EH (cell line): ENCODE results near the gene PDE7B.

Experiments
- DNase-seq: peaks from one replicate; pipeline ENCODE4 v3.0.0-alpha.2; 2015; ENCODE audit warnings: low read depth

The PDE7B gene

DNA sequence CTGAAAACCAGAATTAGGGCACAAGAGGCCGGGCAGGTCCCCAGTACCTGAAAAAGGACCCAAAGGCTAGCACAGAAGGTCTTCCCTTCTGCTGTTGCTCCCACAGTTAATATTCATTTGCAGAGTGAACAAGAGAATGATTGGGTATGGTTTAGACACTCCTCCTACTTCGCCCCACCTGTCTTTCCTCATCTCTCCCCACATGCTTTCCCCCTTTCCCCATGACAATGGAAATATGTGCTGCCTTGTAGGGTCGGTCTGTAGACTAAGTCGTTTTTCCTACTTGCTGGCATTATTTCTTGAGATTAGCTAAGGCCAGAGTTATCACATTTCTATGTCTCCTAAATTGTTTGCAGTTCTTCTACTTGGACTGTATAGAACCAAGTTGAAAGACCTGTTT, 181.9 kb downstream of the PDE7B start:
- DNase-seq, result no peak

GRCh38 chr6:136034422-136034821, 182.9 kb downstream of the PDE7B start:
- no peak for DNase-seq

- peak; percentile 70 for DNase-seq
These were observed 184.0 kb downstream of the PDE7B start for GRCh38 chr6:136035378-136036070.

DNA sequence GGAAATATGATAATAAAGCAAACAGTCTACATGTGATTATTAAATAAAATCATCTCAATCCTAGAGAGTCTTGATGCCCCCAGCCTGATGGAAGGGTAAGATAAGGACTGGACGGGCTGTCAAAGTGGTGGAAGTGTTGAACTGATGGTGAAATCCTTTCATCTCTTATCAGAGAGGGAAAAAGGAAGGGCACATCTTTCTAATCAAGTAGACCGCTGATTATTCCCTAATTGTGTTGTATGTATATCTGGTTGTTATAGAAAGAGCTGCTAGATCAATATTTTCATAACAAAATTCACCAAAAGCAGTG, 184.5 kb downstream of the PDE7B start:
- no peak for DNase-seq

DNA sequence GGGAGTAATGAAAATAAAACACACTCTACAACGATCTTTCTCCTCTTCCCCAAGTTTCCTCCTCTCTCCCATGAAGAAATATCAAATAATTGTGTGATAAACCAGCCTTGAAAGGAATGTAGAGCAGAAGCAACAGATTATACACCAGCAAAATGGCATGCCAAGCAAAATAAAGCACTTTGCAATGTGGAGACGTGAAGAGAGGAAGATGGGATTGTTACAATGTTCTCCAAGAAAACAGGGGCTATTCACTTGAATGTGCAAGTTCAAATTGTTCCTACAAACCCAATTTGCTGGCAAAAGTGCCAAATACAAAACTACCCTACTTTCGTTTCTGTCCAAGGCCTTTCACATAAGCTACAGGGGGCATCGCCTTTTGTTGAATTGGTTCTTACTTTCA, 185.1 kb downstream of the PDE7B start:
- peak; percentile 46 for DNase-seq

- DNase-seq, result peak; percentile 22
These were observed 185.9 kb downstream of the PDE7B start for GRCh38 chr6:136037242-136037875.

GRCh38 chr6:136037876-136038460, 186.5 kb downstream of the PDE7B start:
- peak; percentile 84 for DNase-seq

GRCh38 chr6:136038531-136038930, 187.0 kb downstream of the PDE7B start:
- DNase-seq, result no peak

DNA sequence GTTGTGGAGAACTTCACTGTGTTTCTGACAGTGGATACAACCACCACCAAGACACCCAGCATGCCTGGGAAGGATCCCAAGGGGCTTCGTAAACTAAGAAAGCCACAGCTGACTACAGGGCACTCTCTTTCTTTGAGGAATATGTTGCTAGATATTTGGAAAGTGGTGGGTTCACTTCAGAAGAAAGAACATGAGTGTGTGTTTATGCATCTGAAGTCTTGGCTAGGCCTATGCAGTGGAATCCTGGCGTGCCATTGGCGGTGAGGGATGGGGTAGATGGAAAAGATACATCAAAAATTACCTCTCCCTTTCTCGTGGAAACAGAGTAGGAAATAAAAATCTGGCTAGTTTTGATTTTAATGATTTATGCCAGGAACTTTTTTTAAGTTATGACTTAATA, 187.7 kb downstream of the PDE7B start:
- no peak for DNase-seq

DNA sequence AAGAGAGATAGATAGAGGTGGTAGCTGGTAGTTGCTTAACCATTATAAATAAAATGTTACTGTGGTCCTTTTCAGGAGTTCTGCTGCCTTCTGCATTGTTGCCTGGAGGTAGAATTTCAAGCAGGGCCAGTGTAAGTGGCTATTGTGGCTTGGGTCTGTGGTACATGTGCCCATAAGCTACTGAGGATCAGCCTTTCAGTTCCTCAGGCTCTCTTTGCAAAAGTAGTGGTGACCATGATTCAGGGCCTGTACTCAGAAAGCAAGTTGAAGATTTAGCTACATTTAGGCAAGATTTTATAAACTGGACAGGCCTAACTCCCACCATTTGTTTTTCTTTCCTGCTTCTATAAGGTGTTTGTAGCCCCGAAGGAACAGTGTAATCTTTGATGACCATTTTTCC, 199.0 kb downstream of the PDE7B start:
- DNase-seq, result no peak

DNA sequence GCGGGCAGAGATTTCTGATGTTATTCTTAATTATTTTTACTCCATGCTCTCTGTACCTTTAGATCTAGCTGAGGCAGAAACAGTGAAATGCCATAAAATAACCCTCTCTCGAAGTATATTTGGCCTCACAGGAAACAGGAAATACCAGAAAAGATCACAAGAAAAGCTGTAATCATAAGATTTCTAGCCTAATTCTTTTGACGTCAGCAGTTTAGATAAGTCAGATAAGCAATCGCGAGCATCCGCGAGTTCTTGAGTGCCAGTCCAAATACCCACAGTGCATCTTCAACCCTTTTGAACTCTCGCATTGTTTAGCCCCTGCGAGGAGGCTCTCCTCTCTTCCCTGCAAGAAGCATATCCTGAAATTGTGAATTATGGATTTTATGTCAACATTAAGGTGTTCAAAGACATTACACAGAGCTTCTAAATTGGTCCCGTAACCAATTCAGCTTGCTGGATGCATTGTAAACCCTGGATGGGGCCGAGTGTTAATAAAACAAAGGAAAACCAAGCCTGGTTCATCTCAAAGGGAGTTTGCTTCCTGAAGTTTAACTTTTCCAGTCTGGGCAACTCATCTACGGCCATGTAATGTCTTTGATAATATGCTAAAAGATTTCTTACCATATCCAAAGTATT, 199.8 kb downstream of the PDE7B start:
- peak; percentile 80 for DNase-seq

- DNase-seq, result no peak
These were observed 200.5 kb downstream of the PDE7B start for GRCh38 chr6:136052031-136052430.

GRCh38 chr6:136058852-136059251, 207.4 kb downstream of the PDE7B start:
- no peak for DNase-seq

DNA sequence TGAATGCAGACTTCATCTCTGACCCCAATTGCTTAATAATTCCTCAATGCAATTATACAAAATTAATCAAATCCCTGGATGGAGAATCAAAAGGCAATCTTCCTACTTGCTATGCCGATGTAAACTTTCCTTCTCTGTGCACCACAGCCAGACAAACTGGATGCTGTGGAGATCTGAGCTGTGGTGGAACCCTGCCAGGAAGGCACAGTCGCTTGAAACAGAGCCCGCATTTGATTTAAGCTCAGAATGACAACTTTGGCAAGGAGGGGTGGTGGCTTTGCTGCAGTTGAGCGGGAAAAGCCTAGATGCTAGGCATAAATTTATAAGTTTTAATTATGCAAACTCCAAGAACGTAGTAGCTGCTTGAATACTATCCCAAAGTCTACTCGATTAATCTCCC, 207.8 kb downstream of the PDE7B start:
- no peak for DNase-seq

DNA sequence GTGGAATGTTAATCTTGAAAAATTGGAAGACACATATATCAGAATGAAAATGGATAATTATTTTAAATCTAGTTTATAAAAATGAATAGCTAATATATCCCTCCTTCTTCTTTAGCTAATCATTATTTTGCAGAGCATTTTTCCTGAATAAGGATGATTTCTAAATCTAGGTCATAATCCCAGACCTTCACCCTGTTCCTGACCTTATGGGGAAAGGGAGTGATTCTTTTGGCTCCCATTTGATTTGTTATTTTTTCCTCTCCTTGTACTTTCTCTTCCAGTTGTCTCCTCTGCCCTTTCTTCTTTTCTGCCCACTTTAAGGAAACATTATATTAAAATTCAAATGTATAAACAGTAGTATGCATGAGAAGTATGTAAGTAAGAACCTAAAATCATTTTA, 208.6 kb downstream of the PDE7B start:
- no peak for DNase-seq

GRCh38 chr6:136060759-136061158, 209.3 kb downstream of the PDE7B start:
- DNase-seq, result no peak

DNA sequence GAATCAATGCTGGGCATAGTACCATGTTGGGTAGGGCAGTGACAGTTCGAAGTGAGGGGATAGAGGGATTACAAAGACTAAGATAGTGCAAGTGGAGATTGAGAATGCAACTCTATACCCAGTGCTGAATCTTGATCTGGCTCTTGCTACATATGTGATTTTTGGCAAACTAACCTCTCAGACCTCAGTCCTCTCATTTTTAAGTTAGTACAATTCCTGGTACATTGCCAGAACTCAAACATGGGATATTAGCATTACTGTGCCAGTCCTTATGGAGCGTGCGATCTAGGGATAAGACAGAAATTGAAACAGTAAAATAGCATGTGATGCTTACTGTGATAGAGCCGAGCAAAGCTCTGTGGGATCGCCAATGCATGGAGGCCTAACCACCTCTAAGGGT, 210.2 kb downstream of the PDE7B start:
- no peak for DNase-seq

DNA sequence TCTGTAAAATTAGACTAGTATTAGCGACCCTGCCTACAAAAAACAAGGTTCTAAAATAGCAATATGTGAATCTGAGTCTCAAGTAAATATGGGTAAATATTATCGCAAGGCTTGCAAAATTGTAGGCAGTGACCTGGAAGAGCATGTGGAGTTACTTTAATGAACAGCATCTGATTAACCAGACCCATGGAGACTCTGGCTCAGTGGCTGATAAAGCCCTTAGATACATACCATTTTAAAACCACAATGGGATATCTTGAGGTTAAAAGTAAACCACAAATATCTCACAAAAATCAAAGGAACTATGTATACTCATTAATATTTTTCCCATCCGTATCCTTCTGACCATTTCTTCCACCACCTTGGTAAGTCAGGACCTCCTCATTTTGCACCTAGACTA, 211.6 kb downstream of the PDE7B start:
- DNase-seq, result peak; percentile 80

DNA sequence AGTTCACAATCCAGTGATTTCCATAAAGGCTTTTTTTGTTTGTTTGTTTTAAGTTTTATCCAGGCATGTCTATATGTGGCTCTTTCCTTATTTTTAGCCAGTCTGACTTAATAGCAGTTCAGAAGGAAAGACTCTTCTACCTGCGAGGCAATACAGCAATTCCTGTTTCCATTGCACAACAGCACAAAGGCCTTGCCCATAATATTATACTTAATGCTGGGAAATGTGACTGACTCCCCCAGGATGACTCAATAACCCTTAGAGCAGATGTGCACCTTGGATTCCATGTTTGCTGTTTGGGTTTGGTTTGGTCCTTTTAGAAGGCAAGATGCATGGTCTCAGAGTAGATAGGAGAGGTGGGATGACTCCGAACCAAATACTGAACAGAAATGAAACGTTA, 214.5 kb downstream of the PDE7B start:
- DNase-seq, result peak; percentile 25

- peak; percentile 80 for DNase-seq
These were observed 216.3 kb downstream of the PDE7B start for GRCh38 chr6:136067731-136068341.

GRCh38 chr6:136069119-136069518, 217.6 kb downstream of the PDE7B start:
- DNase-seq, result peak; percentile 84

DNA sequence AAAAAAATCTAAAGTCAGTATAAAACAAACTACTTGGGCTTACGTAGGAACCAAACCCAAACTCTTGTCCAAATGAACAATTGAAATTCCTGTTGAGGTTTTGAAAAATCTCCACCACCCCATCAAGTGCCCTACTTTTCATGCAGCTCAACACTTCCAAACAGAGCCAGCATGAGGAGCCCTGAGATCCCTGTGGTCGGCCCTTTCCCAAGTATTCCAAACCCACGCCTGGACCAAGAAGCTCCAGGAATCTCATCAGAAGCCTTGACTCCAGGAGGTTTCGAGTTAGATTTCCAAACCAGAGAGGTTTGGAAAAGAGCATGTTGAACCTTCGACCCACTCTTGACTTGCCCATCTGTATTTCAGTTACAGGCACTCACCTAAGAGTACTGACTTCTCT, 219.3 kb downstream of the PDE7B start:
- DNase-seq, result no peak

- DNase-seq, result no peak
These were observed 221.2 kb downstream of the PDE7B start for GRCh38 chr6:136072691-136073090.
